Muscle layer of colon (tissue), 2 donors: ENCODE measurements around the gene CA7.
"Not testable (repeated sequence)": the region's sequence is repeated elsewhere in the genome, so short reads cannot be mapped to it uniquely, and the experiment has no call there.

Experiments
- H3K27ac ChIP-seq: one replicate; pipeline ENCODE4 v1.7.0; 2013; ENCODE audit warnings: low read depth, mild to moderate bottlenecking, low read length, moderate library complexity
- H3K27me3 ChIP-seq, 2 donors: one replicate each; pipeline ENCODE4 v1.7.0; 2013; ENCODE audit warnings: low read length in 2 of 2, mild to moderate bottlenecking in 2 of 2; ENCODE audit not compliant: insufficient read depth in 2 of 2, control insufficient read depth in 1 of 2
- H3K36me3 ChIP-seq: one replicate; pipeline ENCODE4 v1.7.0; 2013; ENCODE audit warnings: mild to moderate bottlenecking, low read length; ENCODE audit not compliant: insufficient read depth
- H3K4me1 ChIP-seq: one replicate; pipeline ENCODE4 v1.7.0; 2013; ENCODE audit warnings: mild to moderate bottlenecking, low read length; ENCODE audit not compliant: insufficient read depth
- H3K4me3 ChIP-seq, 2 donors: one replicate each; pipeline ENCODE4 v1.7.0; 2013; ENCODE audit warnings: low read length in 2 of 2, low read depth in 1 of 2, mild to moderate bottlenecking in 1 of 2, moderate library complexity in 1 of 2
- H3K9ac ChIP-seq: one replicate; pipeline ENCODE4 v1.7.0; 2013; ENCODE audit warnings: low read length
- H3K9me3 ChIP-seq: one replicate; pipeline ENCODE4 v1.7.0; 2013; ENCODE audit warnings: mild to moderate bottlenecking, low read length
- donor health status: abdominal sarcoma.
- donor health status: Adenocarcinoma of cecum.

CA7 gene

GRCh38 chr16:66858740-66859396, 14.7 kb downstream of the CA7 start:
- Histone ChIP-seq H3K36me3 (no peaks in the 10 kb centered on the region), H3K4me1 (peaks cover 6% of the 10 kb centered on the region), H3K27me3 (no peaks in the 10 kb centered on the region), H3K27ac (no peak overlapping the region), H3K9me3 (no peaks in the 10 kb centered on the region), H3K4me3 (no peak overlapping the region), H3K9ac (no peak overlapping the region)

DNA sequence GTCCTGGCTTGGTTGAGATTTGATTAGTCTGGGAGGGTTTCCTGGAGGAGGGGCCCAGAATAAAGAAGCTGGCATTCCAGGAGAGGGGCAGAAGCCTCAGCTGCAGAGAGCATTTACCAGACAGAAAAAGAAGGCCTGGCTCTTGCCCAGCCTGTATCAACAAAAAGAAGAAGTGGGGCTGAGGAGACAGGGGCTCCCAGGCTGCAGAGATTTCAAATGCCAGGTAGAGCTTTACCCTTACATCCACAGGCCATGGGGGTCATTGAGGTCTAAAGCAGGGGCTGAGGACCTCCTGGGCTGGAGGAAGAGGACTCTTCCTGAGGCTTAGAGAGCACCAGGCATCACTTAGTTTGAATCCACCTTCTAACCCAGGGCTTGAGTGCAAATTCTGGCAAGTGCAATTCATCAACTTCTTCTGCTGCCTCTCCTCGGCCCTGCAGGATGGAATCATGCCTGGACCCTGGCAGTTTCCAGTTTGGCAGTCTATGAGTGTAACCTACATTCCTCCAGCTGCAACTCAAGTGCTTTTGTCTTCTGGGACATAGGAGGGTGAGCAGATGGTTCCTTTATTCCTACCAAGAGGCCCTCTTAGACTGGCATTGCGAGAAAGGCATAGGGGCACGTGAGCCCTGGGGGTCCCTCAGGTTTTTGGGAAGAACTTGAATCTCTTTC, 15.3 kb downstream of the CA7 start:
- no peak overlapping the region for H3K9ac ChIP-seq
- peaks cover 6% of the 10 kb centered on the region for H3K4me1 ChIP-seq
- H3K9me3 ChIP-seq = no peaks in the 10 kb centered on the region
- H3K27ac ChIP-seq = no peak overlapping the region
- no peaks in the 10 kb centered on the region for H3K27me3 ChIP-seq
- H3K4me3 ChIP-seq = no peak overlapping the region
- H3K36me3 ChIP-seq = no peaks in the 10 kb centered on the region

DNA sequence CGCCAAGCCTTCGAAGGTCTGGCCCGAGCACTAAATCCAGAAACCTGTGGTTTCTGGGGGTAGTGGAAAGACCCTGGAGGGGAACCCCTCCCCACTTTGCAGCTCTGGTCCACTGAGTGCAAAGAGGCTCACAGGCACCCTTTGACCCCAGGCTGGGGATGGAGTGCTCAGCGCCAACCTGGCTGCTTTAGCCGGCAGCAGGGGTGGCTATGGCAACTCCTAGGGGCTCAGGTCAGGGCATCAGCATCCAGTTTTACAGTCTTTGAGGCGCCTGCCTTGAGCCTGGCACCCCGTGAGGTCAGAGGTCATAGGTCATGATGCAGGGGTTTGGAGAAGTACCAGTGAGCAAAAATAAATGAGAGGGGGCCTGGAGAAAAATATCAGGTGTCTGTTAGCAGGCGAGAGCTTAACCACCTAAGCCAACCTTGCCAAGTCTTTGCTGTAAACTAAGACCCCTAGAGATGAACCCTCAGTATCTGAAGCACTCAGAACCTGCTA, 17.9 kb downstream of the CA7 start:
- Histone ChIP-seq H3K4me1 (peaks cover 6% of the 10 kb centered on the region), H3K9me3 (no peaks in the 10 kb centered on the region), H3K27me3 (no peaks in the 10 kb centered on the region), H3K4me3 (no peak overlapping the region), H3K36me3 (no peaks in the 10 kb centered on the region), H3K27ac (no peak overlapping the region), H3K9ac (no peak overlapping the region)

GRCh38 chr16:66863707-66864106, 19.5 kb downstream of the CA7 start:
- Histone ChIP-seq H3K9ac (no peak overlapping the region), H3K27me3 (no peaks in the 10 kb centered on the region), H3K4me1 (peaks cover 6% of the 10 kb centered on the region)

GRCh38 chr16:66869424-66869823, 25.2 kb downstream of the CA7 start:
- Histone ChIP-seq H3K9me3 (no peaks in the 10 kb centered on the region), H3K36me3 (no peaks in the 10 kb centered on the region), H3K27me3 (no peaks in the 10 kb centered on the region), H3K9ac (no peak overlapping the region), H3K4me3 (no peak overlapping the region), H3K4me1 (peaks cover 3% of the 10 kb centered on the region), H3K27ac (no peak overlapping the region)

More at GRCh38 chr16:66863707-66864106, 19.5 kb downstream of the CA7 start:
- Histone ChIP-seq H3K36me3 (no peaks in the 10 kb centered on the region), H3K4me3 (no peak overlapping the region), H3K9me3 (no peaks in the 10 kb centered on the region), H3K27ac (no peak overlapping the region)

- H3K27ac ChIP-seq, H3K36me3 ChIP-seq, H3K4me1 ChIP-seq, H3K4me3 ChIP-seq, H3K9me3 ChIP-seq, H3K27me3 ChIP-seq, H3K9ac ChIP-seq: not testable (repeated sequence)
Measured at GRCh38 chr16:66871363-66871762, 27.1 kb downstream of the CA7 start.

- H3K36me3 ChIP-seq = no peaks in the 10 kb centered on the region
- H3K27me3 ChIP-seq = no peaks in the 10 kb centered on the region
- no peak overlapping the region for H3K9ac ChIP-seq
- no peak overlapping the region for H3K4me3 ChIP-seq
- peaks cover 3% of the 10 kb centered on the region for H3K4me1 ChIP-seq
- H3K9me3 ChIP-seq = no peaks in the 10 kb centered on the region
- no peak overlapping the region for H3K27ac ChIP-seq
Measured at GRCh38 chr16:66871840-66872239, 27.6 kb downstream of the CA7 start.

GRCh38 chr16:66872559-66872942, 28.3 kb downstream of the CA7 start:
- Histone ChIP-seq H3K27me3 (no peaks in the 10 kb centered on the region), H3K9ac (no peak overlapping the region), H3K4me3 (peak overlapping the region; percentile 14 to 41), H3K9me3 (no peaks in the 10 kb centered on the region), H3K36me3 (no peaks in the 10 kb centered on the region), H3K4me1 (peaks cover 3% of the 10 kb centered on the region), H3K27ac (no peak overlapping the region)

DNA sequence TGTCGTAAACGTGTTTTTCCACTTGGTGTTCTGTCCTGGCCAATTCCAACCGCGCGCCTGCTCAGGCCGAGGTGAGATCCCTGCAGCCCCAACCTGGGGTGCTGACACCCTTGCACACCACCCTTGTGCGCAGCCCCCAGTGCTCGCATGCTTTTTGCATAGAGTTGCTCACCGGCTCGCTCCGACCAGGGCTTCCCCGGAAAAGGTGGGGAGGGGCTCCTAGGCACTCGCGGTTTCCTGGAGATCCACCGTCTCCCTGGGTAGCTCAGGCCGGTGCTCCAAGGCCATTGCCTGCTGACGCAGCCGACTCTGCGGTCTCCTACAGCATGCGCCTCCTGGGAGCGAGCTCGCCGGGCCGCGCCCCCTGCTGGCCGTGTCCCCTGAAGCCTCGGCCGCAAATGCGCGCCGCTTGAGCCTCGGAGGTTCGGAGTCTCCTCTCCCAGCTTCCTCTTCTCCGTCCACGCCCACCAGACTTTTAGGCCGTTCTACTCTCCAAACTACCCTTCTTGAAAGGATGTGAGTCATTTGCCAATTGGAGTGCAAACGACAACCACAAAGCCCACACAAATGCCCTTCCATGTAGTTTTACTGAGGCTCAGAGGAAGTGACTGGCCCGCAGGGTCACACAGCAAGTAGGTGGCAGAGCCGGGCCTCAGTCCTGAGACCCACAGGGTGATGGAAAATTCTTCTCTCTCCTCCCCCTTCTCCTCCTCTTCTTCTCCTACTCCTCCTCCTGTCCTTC, 28.9 kb downstream of the CA7 start:
- H3K9me3 ChIP-seq = no peaks in the 10 kb centered on the region
- no peaks in the 10 kb centered on the region for H3K27me3 ChIP-seq
- H3K36me3 ChIP-seq = no peaks in the 10 kb centered on the region
- peak overlapping the region; percentile 14 to 41 for H3K4me3 ChIP-seq
- peaks cover 3% of the 10 kb centered on the region for H3K4me1 ChIP-seq
- no peak overlapping the region for H3K9ac ChIP-seq
- no peak overlapping the region for H3K27ac ChIP-seq

DNA sequence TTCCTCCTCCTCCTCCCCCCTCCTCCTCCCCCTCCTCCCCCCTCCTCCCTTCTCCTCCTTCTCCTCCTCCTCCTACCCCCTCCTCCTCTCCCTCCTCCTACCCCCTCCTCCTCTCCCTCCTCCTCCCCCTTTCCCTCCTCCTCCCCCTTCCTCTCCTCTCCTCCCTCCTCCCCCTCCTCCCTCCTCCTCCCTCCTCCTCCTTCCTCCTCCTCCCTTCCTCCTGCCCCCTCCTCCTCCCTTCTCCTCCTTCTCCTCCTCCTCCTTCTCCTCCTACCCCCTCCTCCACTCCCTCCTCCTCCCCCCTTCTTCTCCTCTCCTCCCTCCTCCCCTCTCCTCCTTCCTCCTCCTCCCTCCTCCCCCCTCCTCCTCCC, 29.5 kb downstream of the CA7 start:
- Histone ChIP-seq H3K9ac (no peak overlapping the region), H3K27ac (no peak overlapping the region), H3K9me3 (no peaks in the 10 kb centered on the region), H3K4me1 (peaks cover 3% of the 10 kb centered on the region), H3K27me3 (no peaks in the 10 kb centered on the region), H3K36me3 (no peaks in the 10 kb centered on the region), H3K4me3 (no peak overlapping the region)

DNA sequence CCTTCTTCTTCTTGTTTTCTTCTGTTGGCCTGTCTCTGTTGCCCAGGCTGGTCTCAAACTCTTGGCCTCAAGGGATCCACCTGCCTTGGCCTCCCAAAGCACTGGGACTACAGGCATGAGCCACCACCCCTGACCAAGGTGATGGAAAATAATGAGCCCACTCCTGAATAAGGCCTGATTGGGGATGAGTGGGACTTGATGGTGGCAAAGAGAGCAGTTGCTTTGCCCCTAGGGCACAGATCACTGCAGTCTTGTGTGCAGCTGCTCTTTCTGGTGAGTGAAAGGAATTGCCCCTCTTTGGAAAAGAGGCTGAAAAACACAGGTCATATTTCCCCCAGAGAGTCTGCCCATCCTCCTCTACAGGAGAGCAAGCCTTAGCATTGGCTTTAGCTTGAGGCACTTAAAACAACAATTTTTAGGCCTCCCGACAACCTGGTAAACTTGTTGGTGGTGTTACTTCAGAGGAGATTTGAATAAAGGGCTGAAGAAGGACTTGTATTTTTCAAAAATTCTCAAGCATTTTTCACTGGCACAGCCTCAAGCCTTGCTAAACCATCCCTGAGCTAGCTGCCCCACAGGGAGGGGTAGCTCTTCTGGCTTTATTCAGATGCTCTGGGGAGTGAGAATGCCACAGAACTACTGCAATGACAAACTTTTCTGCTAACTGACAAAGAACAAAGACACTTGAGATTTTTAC, 30.0 kb downstream of the CA7 start:
- H3K4me3 ChIP-seq = no peak overlapping the region
- H3K27ac ChIP-seq = no peak overlapping the region
- H3K4me1 ChIP-seq = peaks cover 3% of the 10 kb centered on the region
- no peaks in the 10 kb centered on the region for H3K36me3 ChIP-seq
- H3K9me3 ChIP-seq = no peaks in the 10 kb centered on the region
- H3K27me3 ChIP-seq = no peaks in the 10 kb centered on the region
- no peak overlapping the region for H3K9ac ChIP-seq
